ENCODE measurements around the gene KLHL21. TPM values are rescaled to one million over a fixed set of nuclear protein-coding genes. Genes with fewer than 3 reads are reported as not detected.

The KLHL21 gene
- total and polyA plus RNA-seq, 9 of the 15 experiments (the other 6 are each of a cell fraction or from before 2014, with no cell fraction given): 2.1 to 42.1 (median 17.5) TPM

DNA sequence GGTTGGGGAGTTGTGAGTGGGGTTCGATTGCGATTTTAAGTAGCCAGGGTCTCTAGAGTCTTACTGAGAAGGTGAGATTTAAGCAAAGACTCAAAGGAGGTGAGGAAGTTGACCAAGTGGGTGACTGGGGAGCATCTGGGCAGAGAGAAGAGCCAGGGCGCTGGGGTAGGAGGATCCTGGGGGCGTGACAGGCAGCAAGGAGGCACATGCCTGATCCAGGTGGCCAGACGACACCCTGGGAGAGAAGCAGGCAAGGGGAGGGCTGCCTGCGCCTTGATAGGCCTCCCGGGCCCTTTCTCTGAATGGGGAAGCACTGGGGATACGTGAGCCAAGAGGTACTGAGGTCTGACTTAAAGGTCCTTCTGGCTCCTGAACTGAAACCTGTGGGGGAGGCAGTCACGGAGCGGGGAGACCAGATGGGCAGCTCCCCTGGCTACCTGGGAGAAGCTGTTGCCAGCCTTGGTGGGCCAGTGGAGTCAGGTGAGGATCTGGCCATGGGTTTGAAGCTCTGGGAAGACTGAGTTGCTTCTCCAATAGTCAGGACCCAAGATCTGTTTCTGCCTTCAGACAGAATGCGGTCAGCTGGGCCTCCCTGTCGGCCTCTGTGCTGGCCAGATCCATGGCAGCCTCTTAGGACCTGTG is 17.5 kb downstream of the KLHL21 start (continued):
- TF ChIP-seq, protein P1, sequence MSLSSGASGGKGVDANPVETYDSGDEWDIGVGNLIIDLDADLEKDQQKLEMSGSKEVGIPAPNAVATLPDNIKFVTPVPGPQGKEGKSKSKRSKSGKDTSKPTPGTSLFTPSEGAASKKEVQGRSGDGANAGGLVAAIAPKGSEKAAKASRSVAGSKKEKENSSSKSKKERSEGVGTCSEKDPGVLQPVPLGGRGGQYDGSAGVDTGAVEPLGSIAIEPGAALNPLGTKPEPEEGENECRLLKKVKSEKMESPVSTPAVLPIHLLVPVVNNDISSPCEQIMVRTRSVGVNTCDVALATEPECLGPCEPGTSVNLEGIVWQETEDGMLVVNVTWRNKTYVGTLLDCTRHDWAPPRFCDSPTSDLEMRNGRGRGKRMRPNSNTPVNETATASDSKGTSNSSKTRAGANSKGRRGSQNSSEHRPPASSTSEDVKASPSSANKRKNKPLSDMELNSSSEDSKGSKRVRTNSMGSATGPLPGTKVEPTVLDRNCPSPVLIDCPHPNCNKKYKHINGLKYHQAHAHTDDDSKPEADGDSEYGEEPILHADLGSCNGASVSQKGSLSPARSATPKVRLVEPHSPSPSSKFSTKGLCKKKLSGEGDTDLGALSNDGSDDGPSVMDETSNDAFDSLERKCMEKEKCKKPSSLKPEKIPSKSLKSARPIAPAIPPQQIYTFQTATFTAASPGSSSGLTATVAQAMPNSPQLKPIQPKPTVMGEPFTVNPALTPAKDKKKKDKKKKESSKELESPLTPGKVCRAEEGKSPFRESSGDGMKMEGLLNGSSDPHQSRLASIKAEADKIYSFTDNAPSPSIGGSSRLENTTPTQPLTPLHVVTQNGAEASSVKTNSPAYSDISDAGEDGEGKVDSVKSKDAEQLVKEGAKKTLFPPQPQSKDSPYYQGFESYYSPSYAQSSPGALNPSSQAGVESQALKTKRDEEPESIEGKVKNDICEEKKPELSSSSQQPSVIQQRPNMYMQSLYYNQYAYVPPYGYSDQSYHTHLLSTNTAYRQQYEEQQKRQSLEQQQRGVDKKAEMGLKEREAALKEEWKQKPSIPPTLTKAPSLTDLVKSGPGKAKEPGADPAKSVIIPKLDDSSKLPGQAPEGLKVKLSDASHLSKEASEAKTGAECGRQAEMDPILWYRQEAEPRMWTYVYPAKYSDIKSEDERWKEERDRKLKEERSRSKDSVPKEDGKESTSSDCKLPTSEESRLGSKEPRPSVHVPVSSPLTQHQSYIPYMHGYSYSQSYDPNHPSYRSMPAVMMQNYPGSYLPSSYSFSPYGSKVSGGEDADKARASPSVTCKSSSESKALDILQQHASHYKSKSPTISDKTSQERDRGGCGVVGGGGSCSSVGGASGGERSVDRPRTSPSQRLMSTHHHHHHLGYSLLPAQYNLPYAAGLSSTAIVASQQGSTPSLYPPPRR (CRISPR knock-in tag; IDR thresholded peaks at IDR 0.05; ENCODE audit: borderline replicate concordance): peak; percentile 71; the same call in 1 of the 2 replicates
- TF ChIP-seq SMARCA4 (IDR thresholded peaks at IDR 0.05) (no peak), BRCA1 (IDR thresholded peaks at IDR 0.05) (no peak), BRCA1 (CRISPR knock-in tag; IDR thresholded peaks at IDR 0.05) (no peak), COPS2 (conservative IDR thresholded peaks at IDR 0.05) (no peak), ZFP30 (CRISPR knock-in tag; IDR thresholded peaks at IDR 0.05; ENCODE audit: borderline replicate concordance) (no peak), ZNF551 (CRISPR knock-in tag; IDR thresholded peaks at IDR 0.05) (no peak), ZC3H4 (CRISPR knock-in tag; IDR thresholded peaks at IDR 0.05; ENCODE audit: borderline replicate concordance) (no peak), ZZZ3 (IDR thresholded peaks at IDR 0.05) (no peak), EWSR1 (IDR thresholded peaks at IDR 0.05; ENCODE audit: borderline replicate concordance, low read depth, partially characterized antibody) (no peak), CBFB (CRISPR knock-in tag; IDR thresholded peaks at IDR 0.05) (no peak), BCL6 (CRISPR knock-in tag; IDR thresholded peaks at IDR 0.05) (no peak)
- TF ChIP-seq, protein P2, sequence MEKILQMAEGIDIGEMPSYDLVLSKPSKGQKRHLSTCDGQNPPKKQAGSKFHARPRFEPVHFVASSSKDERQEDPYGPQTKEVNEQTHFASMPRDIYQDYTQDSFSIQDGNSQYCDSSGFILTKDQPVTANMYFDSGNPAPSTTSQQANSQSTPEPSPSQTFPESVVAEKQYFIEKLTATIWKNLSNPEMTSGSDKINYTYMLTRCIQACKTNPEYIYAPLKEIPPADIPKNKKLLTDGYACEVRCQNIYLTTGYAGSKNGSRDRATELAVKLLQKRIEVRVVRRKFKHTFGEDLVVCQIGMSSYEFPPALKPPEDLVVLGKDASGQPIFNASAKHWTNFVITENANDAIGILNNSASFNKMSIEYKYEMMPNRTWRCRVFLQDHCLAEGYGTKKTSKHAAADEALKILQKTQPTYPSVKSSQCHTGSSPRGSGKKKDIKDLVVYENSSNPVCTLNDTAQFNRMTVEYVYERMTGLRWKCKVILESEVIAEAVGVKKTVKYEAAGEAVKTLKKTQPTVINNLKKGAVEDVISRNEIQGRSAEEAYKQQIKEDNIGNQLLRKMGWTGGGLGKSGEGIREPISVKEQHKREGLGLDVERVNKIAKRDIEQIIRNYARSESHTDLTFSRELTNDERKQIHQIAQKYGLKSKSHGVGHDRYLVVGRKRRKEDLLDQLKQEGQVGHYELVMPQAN (IDR thresholded peaks at IDR 0.05; ENCODE audit: borderline replicate concordance): peak; percentile 44; the same call in 1 of the 2 replicates
- TF ChIP-seq, protein P3, sequence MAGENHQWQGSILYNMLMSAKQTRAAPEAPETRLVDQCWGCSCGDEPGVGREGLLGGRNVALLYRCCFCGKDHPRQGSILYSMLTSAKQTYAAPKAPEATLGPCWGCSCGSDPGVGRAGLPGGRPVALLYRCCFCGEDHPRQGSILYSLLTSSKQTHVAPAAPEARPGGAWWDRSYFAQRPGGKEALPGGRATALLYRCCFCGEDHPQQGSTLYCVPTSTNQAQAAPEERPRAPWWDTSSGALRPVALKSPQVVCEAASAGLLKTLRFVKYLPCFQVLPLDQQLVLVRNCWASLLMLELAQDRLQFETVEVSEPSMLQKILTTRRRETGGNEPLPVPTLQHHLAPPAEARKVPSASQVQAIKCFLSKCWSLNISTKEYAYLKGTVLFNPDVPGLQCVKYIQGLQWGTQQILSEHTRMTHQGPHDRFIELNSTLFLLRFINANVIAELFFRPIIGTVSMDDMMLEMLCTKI (IDR thresholded peaks at IDR 0.05; ENCODE audit: partially characterized antibody): no peak
- TF ChIP-seq, protein P4, sequence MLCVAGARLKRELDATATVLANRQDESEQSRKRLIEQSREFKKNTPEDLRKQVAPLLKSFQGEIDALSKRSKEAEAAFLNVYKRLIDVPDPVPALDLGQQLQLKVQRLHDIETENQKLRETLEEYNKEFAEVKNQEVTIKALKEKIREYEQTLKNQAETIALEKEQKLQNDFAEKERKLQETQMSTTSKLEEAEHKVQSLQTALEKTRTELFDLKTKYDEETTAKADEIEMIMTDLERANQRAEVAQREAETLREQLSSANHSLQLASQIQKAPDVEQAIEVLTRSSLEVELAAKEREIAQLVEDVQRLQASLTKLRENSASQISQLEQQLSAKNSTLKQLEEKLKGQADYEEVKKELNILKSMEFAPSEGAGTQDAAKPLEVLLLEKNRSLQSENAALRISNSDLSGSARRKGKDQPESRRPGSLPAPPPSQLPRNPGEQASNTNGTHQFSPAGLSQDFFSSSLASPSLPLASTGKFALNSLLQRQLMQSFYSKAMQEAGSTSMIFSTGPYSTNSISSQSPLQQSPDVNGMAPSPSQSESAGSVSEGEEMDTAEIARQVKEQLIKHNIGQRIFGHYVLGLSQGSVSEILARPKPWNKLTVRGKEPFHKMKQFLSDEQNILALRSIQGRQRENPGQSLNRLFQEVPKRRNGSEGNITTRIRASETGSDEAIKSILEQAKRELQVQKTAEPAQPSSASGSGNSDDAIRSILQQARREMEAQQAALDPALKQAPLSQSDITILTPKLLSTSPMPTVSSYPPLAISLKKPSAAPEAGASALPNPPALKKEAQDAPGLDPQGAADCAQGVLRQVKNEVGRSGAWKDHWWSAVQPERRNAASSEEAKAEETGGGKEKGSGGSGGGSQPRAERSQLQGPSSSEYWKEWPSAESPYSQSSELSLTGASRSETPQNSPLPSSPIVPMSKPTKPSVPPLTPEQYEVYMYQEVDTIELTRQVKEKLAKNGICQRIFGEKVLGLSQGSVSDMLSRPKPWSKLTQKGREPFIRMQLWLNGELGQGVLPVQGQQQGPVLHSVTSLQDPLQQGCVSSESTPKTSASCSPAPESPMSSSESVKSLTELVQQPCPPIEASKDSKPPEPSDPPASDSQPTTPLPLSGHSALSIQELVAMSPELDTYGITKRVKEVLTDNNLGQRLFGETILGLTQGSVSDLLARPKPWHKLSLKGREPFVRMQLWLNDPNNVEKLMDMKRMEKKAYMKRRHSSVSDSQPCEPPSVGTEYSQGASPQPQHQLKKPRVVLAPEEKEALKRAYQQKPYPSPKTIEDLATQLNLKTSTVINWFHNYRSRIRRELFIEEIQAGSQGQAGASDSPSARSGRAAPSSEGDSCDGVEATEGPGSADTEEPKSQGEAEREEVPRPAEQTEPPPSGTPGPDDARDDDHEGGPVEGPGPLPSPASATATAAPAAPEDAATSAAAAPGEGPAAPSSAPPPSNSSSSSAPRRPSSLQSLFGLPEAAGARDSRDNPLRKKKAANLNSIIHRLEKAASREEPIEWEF (CRISPR knock-in tag; IDR thresholded peaks at IDR 0.05): no peak
